ENCODE results near the gene ARMC9. TPM values are rescaled to one million over a fixed set of nuclear protein-coding genes. Genes with fewer than 3 reads are reported as not detected.

ARMC9 gene
- total and polyA plus RNA-seq, 8 donors, result 4.5 to 114 (median 11.0) TPM

DNA sequence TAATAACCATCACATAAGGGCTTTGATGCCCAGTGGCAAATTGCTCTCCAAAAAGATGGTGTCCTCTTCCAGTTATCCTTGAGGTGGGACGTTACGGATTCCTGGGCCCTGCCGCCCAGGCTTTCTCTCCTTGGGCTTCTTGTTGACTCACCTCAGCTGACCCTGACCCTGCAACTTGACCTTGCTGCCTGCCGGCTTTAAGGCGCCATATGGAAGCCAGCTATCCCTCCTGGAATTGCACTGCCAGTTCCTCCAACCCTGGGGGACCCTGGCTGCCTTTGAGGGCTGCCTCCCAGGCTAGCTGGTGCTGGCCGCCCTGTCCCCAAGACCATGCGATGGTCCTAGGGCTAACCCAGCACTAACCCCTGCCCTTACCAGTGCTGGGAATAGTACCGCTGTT, 168.7 kb downstream of the ARMC9 start:
- H3K36me3 ChIP-seq, result peaks cover 0 to 47% (median 16%) of the 10 kb centered on the region in 4 donors
- TF ChIP-seq CTCF (IDR thresholded peaks at IDR 0.05) (no peak), POLR2AphosphoS5 (IDR thresholded peaks at IDR 0.05) (no peak), EP300 (IDR thresholded peaks at IDR 0.05) (no peak), POLR2A (IDR thresholded peaks at IDR 0.05) (no peak)
- intact Hi-C loops (cut with DNase I; ENCODE audit: low total_unique reads), result no loop called here
- peaks cover 0 to 11% (median 6%) of the 10 kb centered on the region in 4 donors for H3K4me1 ChIP-seq
- no peak for DNase-seq
- no peak overlapping the region for H3K27ac ChIP-seq
- 90 to 97% (median 92%) methylated on average over 8 of the region's 8 CpGs for WGBS, 5 donors
- H3K27me3 ChIP-seq, result no peaks in the 10 kb centered on the region
- H3K4me3 ChIP-seq, result no peak overlapping the region
- no peaks in the 10 kb centered on the region for H3K9me3 ChIP-seq

GRCh38 chr2:231369580-231370428, 171.4 kb downstream of the ARMC9 start:
- 69 to 78% (median 72%) methylated on average over 15 to 23 of the region's 23 CpGs for WGBS, 5 donors
- DNase-seq, result peak in 1 of 2 donors; percentile 51
- Histone ChIP-seq H3K27ac (peak overlapping the region in 1 of 5 donors; percentile 18), H3K4me1 (peaks cover 0 to 29% (median 9%) of the 10 kb centered on the region in 4 donors), H3K27me3 (no peaks in the 10 kb centered on the region), H3K9me3 (no peaks in the 10 kb centered on the region), H3K4me3 (no peak overlapping the region), H3K36me3 (peaks cover 0 to 24% (median 8%) of the 10 kb centered on the region in 4 donors)
- intact Hi-C loops (cut with DNase I; ENCODE audit: low total_unique reads), result no loop called here
- TF ChIP-seq EP300 (IDR thresholded peaks at IDR 0.05), result no peak
- no peak for TF ChIP-seq CTCF (IDR thresholded peaks at IDR 0.05)
- TF ChIP-seq POLR2AphosphoS5 (IDR thresholded peaks at IDR 0.05), result no peak
- no peak for TF ChIP-seq POLR2A (IDR thresholded peaks at IDR 0.05)

- DNase-seq, result no peak
- peaks cover 0 to 24% (median 8%) of the 10 kb centered on the region in 4 donors for H3K36me3 ChIP-seq
- H3K4me1 ChIP-seq, result peaks cover 0 to 34% (median 13%) of the 10 kb centered on the region in 4 donors
- H3K9me3 ChIP-seq, result no peaks in the 10 kb centered on the region
- intact Hi-C loops (cut with DNase I; ENCODE audit: low total_unique reads), result no loop called here
- peak overlapping the region in 1 of 5 donors; percentile 18 for H3K27ac ChIP-seq
- 77 to 95% (median 82%) methylated on average over 3 to 6 of the region's 6 CpGs for WGBS, 5 donors
- TF ChIP-seq EP300 (IDR thresholded peaks at IDR 0.05) (no peak), POLR2A (IDR thresholded peaks at IDR 0.05) (no peak), POLR2AphosphoS5 (IDR thresholded peaks at IDR 0.05) (no peak), CTCF (IDR thresholded peaks at IDR 0.05) (no peak)
- H3K27me3 ChIP-seq, result no peaks in the 10 kb centered on the region
- H3K4me3 ChIP-seq, result no peak overlapping the region
Measured at GRCh38 chr2:231370429-231370748, 172.0 kb downstream of the ARMC9 start.

DNA sequence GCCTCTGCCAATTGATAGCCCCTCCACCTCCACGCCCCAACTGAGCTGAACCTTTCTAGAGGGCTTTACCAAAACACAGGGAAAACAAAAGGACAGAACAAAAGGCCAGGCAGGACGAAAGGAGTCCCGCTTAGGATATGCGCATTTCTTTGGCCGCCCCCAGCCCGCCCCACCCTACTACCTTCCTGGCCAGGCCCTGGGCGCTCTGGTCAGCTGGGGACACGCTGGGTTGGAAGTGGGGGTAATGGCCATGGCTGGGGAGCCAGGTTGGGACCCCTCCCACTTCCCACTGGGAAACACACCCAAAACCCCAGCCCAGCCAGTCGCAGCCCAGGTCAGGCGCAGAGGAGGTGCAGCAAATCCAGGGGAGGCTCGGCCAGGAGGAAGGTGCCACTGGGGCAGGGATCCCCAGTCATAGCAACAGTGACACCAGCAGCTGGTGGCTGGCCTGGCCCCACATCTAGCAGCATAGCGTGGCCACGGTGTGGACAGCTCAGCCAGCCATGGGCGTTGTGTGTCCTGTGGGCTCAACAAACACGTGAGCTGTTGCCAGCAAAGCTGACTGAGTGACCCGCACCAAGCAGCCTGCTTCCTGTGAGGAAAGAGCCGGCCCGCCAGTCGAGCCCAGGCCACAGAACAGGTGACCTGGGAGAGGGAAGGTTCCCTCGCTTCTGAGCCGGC, 172.5 kb downstream of the ARMC9 start:
- Histone ChIP-seq H3K27me3 (no peaks in the 10 kb centered on the region), H3K36me3 (peaks cover 0 to 24% (median 8%) of the 10 kb centered on the region in 4 donors), H3K27ac (no peak overlapping the region), H3K4me1 (peaks cover 0 to 39% (median 17%) of the 10 kb centered on the region in 4 donors), H3K9me3 (no peaks in the 10 kb centered on the region), H3K4me3 (no peak overlapping the region)
- DNase-seq, result no peak
- intact Hi-C loops (cut with DNase I; ENCODE audit: low total_unique reads), result no loop called here
- 84 to 88% (median 86%) methylated on average over 17 to 21 of the region's 21 CpGs for WGBS, 5 donors
- TF ChIP-seq POLR2A (IDR thresholded peaks at IDR 0.05), result no peak
- TF ChIP-seq EP300 (IDR thresholded peaks at IDR 0.05), result no peak
- TF ChIP-seq CTCF (IDR thresholded peaks at IDR 0.05), result no peak
- no peak for TF ChIP-seq POLR2AphosphoS5 (IDR thresholded peaks at IDR 0.05)
